KG1 (cell line): ENCODE measurements around the gene KIZ.

ENCODE experiments used
- DNase-seq: peaks from one replicate; lab custom pipeline; 2025; lab: John Stamatoyannopoulos, UW

The KIZ gene

GRCh38 chr20:21177767-21178166, 51.9 kb downstream of the KIZ start:
- DNase-seq, result no peak

- DNase-seq, result no peak
Observed at GRCh38 chr20:21179757-21180156, 53.9 kb downstream of the KIZ start.

GRCh38 chr20:21180248-21180647, 54.4 kb downstream of the KIZ start:
- no peak for DNase-seq

- DNase-seq, result no peak
Observed at GRCh38 chr20:21181028-21181427, 55.1 kb downstream of the KIZ start.

- no peak for DNase-seq
Observed at GRCh38 chr20:21182832-21183563, 57.1 kb downstream of the KIZ start.

- no peak for DNase-seq
Observed at GRCh38 chr20:21183722-21184121, 57.8 kb downstream of the KIZ start.

GRCh38 chr20:21184819-21185218, 58.9 kb downstream of the KIZ start:
- DNase-seq, result no peak

GRCh38 chr20:21185849-21186248, 60.0 kb downstream of the KIZ start:
- no peak for DNase-seq

GRCh38 chr20:21189761-21190523, 64.1 kb downstream of the KIZ start:
- DNase-seq, result no peak

- no peak for DNase-seq
Observed at GRCh38 chr20:21190869-21191268, 65.0 kb downstream of the KIZ start.

- no peak for DNase-seq
Observed at GRCh38 chr20:21191839-21192238, 66.0 kb downstream of the KIZ start.

- no peak for DNase-seq
Observed at GRCh38 chr20:21202259-21202658, 76.4 kb downstream of the KIZ start.

GRCh38 chr20:21203088-21203656, 77.3 kb downstream of the KIZ start:
- no peak for DNase-seq

- DNase-seq, result no peak
Observed at GRCh38 chr20:21206584-21206983, 80.7 kb downstream of the KIZ start.

GRCh38 chr20:21208999-21209398, 83.1 kb downstream of the KIZ start:
- DNase-seq, result no peak

GRCh38 chr20:21209668-21210067, 83.8 kb downstream of the KIZ start:
- no peak for DNase-seq

- no peak for DNase-seq
Observed at GRCh38 chr20:21213691-21214090, 87.8 kb downstream of the KIZ start.

- no peak for DNase-seq
Observed at GRCh38 chr20:21214431-21214830, 88.5 kb downstream of the KIZ start.

GRCh38 chr20:21219686-21220085, 93.8 kb downstream of the KIZ start:
- DNase-seq, result no peak

GRCh38 chr20:21224217-21224616, 98.3 kb downstream of the KIZ start:
- DNase-seq, result no peak

GRCh38 chr20:21225215-21225947, 99.5 kb downstream of the KIZ start:
- no peak for DNase-seq

- DNase-seq, result no peak
Observed at GRCh38 chr20:21228511-21228910, 102.6 kb downstream of the KIZ start.

GRCh38 chr20:21229163-21229562, 103.3 kb downstream of the KIZ start:
- DNase-seq, result no peak
